GM12891 (cell line): ENCODE data around the gene TACC2.

Experiments
- PAX5 ChIP-seq: IDR thresholded peaks from 2 replicates; pipeline ENCODE4 v1.6.1; 2011; ENCODE audit warnings: low read length, moderate library complexity, mild to moderate bottlenecking; ENCODE audit not compliant: insufficient read depth, severe bottlenecking
- POLR2A ChIP-seq: IDR thresholded peaks from 2 replicates; pipeline ENCODE4 v1.6.1; 2011; ENCODE audit warnings: low read depth, low read length, control low read depth
- POLR2AphosphoS5 ChIP-seq: IDR thresholded peaks from 2 replicates; pipeline ENCODE4 v1.6.1; 2011; ENCODE audit warnings: low read depth, low read length, control low read depth
- SPI1 ChIP-seq: IDR thresholded peaks from 2 replicates; pipeline ENCODE4 v1.6.1; 2011; ENCODE audit warnings: low read depth, low read length, control low read depth
- TAF1 ChIP-seq: IDR thresholded peaks from 2 replicates; pipeline ENCODE4 v1.6.1; 2011; ENCODE audit warnings: low read depth, low read length, control low read depth

DNA sequence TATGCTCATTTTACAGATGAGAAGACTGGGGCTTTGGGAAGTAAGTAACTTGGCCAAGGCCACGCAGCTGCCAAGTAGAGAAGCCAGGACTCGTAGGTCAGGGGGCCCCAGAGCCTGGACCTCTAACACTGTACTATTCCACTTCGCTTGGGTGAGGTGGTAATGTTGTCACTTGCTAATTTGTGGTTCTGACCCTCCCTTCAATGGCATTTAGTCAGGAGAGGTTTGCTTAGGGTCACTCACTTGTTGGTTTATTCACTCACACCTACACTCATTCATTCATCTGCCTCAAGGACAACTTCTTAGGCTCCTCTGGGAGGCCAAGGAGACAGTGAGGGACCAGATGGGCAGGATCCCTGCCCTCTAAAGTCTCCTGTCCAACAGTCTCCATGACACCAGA, 303.4 kb downstream of the TACC2 start:
- TF ChIP-seq POLR2A (no peak), POLR2AphosphoS5 (no peak), TAF1 (no peak), PAX5 (no peak), SPI1 (no peak)
